LHCN-M2 (cell line): ENCODE data around the gene LAMA3. TPM values are rescaled to one million over a fixed set of nuclear protein-coding genes. Genes with fewer than 3 reads are reported as not detected.
A peak's percentile ranks its signal among the peaks of the same experiment; 100 is the strongest.

Source experiments
- DNase-seq: peaks from one replicate; pipeline ENCODE4 v3.0.0-alpha.2; 2012; ENCODE audit warnings: low read depth
- total RNA-seq: library from RNA; depleted of rRNA; stranded (reverse); fragments of >200 nt; gene quantifications from 2 replicates; pipeline ENCODE4 v1.2.3, GENCODE V29; 2014

The LAMA3 gene
- total RNA-seq, 1 experiment from 2014 or later, result 4.2 TPM

DNA sequence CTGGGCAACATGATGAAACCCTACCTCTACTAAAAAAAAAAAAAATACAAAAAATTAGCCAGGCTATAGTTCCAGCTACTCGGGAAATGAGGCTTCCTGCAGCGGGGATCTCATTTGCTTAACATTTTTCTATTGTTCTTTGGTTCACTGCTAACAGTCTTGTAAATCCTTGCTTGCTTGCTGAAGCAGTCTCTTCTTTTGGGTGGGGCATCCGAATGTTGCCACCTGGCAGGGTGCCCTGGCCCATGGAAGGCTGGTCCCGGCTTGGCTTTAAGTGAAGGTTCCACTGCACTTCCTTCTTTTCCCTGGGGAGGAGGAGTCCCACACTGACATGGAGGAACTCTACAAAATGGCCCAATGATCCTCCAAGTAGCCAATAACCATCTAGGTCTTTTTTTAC is 20.5 kb upstream of the LAMA3 start:
- DNase-seq, result no peak

DNA sequence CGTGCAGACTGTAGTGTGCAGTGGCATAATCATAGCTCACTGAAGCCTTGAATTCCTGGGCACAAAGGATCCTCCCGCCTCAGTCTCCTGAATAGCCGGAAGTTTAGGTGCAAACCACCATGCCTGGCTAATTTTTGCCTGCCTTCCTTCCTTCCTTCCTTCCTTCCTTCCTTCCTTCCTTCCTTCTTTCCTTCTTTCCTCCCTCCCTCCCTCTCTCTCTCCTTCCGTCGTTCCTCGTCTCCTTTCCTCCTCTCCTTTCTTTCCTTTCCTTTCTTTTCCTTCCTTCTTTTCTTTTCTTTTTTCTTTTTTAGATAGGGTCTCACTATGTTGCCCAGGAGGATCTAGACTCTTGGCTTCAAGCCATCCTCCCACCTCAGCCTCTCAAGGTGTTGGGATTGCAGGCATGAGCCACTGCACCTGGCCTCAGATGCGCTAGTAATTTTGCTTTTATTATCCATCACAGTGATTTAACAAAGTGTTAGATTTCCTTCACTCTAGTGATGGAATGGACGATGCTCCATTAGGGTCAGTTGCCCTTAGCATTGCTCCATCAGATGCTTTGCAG is 20.0 kb upstream of the LAMA3 start:
- DNase-seq, result no peak

DNA sequence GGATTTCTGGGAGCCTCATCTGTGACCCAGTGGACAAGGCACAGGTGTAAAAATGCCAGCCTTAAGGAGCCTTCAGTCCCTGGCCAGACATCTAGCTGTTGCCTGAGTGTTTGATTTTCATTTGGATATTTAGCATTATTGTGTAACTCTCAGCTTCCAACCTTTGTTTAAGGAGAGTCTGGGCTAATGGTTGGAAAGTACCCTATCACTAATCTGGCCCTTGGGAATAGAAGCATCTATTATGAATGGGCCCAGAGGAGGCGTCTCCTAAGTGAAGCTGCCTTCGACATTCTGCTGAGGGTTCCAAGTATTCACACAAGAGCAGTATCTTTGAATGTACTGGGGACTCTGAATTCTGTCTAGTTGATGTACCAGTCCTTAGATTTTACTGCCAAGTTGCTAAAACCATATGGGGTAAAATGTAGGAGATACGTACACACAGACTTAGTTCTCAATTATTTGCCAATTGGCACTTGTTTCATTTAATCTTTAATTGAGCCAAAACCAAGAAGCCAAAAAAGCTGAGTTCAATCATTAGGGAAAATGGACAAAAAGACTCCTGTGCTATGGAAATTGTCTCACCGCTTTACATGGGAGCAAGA is 19.3 kb upstream of the LAMA3 start:
- no peak for DNase-seq

DNA sequence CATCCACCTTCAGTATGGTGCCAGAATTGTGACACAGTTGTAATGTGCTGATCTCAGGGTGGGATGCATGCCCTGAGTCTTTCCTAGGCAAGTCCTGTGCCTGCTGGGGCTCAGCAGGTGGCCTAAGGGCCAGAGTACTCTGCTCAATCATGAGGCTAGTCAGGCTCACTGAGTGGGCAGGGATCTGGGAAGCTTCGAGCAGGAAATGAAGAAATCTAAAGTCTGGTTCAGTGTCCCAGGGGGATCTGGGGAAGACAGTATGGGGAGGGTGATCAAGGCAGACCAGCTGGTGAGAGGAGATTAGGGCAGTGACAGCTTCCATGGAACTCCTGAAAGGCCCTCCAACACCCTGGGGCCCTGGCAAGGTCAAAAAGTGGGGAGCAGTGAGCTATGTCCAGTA is 17.7 kb upstream of the LAMA3 start:
- DNase-seq, result peak; percentile 48

DNA sequence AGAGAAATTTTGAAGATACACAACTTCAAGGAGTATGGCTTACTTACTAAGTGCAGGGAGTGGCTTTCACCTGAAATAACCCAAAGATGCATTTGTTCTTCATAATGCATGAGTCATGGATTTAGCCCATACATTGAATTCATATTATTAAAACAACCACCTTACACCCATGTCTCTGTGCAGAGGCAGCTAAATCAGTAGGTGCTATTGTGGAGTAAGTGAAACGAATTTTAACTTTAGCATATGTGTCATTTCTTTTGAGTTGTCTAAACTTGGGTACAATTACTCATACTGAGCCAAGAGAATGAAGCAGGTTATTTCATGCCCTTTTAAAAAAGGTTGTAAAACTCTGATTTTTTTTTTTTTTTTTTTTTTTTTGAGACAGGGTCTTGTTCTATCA is 15.5 kb upstream of the LAMA3 start:
- no peak for DNase-seq

DNA sequence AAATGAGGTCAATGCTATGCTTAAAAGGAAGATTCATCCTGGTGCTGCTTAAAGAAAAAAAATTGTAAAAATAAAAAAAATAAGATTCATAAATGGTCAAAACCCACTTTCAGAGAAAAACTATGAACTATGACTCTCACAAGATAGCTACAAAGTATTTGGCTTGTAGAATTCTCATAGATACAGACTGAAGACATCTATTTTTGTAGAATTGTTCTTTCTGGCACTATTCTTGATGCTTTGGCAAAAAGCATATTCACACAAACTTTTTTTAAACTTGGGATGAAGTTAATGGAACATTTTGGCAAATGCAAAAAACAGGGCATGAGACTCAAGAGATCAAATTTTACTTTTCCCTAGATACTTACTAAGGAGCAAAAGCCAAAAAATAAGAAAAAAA is 14.0 kb upstream of the LAMA3 start:
- no peak for DNase-seq

DNA sequence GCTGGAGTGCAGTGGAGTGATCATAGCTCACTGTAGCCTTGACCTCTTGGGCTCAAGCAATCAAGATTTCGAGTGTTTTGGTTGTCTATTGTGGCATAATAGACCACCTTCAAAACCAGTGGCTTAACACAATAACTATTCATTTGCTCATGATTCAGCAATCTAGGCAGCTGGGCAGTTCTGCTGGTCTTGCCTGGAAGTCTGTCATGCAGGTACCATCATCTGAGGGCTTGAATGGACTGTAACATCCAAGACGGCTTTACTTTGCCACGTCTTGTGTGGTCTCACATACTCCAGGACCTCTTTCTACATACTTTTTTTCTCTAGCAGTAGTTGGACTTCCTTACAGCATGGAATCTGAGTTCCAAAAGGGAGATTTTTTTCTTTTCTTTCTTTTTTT is 13.4 kb upstream of the LAMA3 start:
- DNase-seq, result no peak

DNA sequence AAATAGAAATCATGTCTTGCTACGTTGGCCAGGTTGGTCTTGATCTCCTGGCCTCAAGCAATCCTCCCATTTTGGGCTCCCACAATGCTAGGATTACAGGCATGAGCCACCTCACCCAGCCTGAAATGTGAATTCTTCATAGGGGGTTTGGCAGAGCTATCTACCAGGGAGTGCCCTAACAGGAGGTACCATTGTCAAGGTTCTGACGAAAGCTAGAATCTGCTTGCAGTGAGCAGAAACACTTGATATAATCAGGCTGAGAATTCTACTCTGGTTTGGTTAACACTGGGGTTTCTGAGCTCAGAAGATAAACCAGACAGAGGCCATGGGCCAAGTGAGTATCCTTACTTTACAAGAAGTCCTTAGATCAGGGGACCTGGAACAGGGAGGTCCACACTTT is 7.2 kb upstream of the LAMA3 start:
- DNase-seq, result no peak

DNA sequence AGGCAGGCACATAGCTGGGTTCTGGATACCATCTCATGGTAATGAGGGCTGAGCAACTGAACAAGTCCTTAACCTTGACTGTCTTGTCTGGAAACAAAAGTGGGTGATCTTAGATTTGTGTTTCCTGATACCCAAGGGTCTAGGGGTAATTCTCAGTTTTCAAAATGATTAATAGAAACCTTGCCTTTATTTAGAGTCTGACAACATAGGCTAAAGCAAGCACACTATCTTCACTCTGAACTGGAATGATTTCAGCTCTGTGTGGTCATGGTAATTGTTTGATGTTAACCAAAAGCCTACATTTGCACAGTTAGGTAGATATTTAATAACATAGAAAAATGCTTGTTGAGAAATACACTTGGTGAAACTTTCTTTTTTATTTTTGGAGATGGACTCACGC is 6.8 kb upstream of the LAMA3 start:
- no peak for DNase-seq

DNA sequence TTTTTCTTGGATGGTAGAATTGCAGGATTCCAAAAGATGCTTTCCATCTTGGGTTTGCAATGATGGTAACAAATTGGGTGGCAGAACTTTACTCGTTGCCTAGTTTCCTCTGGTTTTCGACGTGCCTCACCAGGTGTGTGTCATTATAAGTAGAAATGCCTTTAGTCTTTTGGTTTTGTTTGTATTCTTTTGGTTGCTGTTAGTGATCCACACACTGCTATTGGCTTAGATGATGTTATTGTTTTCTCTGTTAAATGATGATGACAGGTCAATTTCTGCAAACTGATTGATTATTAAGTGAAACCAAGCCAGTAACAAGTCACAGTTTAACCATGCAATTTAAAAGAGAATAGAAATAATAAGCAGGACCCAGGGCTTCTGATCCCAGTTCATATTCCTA is 6.1 kb upstream of the LAMA3 start:
- DNase-seq, result no peak

DNA sequence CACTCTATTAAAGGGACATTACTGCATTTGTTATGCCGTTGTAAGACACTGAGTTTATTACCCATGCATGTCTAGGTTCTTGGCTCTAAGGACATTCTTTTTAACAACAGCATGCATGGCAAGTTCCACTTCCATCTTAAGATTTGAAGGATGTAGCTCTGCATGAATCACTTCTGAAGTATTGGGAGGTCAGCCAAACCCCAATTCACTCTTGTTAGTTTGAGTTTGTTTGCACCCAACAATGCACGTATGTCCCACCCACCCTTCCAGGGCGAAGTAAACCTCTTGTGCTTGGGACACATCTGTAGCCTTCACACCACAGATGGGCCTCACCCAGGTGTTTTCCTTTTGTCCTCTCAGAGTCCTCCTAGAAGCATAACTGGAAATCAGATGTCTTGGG is 5.6 kb upstream of the LAMA3 start:
- peak; percentile 22 for DNase-seq

DNA sequence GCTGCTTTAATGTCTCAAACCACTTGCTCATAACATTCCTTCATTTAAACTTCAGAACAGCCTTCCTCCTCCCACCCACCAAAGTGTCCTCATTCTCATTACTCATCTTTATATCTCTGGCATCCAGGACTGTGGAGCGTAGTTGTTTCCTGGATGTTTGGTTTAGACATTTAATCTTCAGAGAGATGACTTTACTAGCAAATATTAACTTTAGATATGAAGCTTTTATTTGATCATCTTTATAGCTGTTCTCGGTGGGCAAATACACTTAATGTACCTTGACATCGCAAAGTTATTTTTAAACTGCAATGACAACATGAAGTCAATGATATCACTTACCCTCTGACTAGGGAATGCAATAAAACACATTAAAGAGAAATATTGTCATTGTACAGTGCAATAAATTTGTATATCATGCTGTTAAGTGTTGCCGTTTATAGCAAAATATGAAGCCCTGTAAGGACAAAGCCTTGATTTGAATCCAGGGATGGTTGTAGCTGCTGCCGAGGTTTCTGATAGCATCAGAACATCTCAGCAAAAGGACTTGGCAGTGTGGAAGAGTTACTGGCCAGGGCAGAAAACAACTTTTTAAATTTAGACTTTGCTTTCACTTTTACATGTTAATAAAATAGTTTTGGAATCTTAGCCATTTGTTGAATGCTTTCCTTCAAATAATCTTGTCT is 4.6 kb upstream of the LAMA3 start:
- peak; percentile 49 for DNase-seq

DNA sequence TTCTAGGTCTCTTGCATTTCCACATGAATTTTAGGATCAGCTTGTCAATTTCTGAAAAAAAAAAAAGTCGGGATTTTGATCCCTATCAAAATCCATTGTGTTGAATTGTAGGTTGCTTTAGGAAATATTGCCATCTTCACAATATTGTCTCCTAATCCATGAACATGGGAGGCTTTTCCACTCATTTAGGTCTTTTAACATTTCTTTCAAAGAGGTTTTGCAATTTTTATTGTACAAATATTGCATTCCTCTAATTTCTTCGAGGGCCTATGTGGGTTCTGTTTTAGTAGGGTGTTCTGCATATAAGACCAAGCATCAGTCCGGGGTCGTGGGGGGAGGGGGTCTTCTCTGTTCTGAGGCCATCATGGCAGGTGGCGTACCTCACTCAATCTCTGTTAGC is 725 bp upstream of the LAMA3 start:
- no peak for DNase-seq

DNA sequence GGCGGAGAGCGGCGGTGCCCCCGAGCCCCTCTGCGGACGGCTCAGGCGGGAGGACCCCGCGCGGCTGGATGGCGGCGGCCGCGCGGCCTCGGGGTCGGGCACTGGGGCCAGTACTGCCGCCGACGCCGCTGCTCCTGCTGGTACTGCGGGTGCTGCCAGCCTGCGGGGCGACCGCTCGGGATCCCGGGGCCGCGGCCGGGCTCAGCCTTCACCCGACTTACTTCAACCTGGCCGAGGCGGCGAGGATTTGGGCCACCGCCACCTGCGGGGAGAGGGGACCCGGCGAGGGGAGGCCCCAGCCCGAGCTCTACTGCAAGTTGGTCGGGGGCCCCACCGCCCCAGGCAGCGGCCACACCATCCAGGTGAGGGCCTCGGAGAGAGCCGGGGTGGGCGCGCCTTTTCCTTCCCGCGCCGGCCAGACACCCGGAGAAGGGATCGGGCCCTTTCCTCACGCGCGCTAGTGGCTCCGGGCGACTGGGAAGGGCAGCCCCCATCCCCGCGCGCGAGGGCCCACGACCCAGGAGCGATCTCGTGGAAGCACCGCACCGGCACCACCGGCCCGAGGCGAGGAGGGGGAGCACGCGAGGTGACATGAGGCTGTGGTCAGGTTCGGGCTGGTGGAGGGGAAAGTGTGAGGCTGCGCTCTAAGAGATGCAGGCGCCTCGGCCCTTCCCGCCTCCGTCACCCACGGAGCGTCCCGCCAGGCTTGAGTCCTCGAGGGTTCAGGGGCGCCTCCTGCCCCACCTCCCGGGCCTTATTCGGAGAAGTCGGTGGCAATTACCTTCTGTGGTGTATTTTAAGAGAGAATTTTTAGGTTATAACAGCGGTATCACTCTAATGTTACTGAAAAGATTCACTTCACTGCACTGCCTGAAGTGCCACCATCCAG is 607 bp downstream of the LAMA3 start:
- DNase-seq, result no peak

DNA sequence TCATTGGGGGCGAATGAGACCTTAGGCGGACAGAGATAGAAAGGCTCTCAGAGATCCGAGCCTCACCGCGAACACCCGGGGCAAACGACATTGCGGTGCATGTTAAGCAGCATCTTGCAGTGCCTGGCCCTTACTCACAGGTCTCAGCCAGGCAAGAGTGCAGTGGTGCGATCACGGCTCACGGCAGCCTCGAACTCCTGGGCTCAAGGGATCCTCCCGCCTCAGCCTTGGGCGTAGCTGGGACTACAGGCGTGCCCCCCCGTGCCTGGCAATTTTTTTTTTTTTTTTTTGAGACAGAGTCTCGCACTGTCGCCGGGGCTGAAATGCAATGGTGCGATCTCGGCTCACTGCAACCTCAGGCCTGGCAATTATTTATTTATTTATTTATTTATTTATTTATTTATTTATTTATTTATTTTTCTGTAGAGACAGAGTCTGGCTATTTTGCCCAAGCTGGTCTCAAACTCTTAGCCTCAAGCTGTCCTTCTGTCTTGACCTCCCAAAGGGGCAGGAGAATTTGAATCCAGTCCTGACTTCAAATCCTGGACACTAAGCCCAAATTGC is 1.3 kb downstream of the LAMA3 start:
- no peak for DNase-seq

DNA sequence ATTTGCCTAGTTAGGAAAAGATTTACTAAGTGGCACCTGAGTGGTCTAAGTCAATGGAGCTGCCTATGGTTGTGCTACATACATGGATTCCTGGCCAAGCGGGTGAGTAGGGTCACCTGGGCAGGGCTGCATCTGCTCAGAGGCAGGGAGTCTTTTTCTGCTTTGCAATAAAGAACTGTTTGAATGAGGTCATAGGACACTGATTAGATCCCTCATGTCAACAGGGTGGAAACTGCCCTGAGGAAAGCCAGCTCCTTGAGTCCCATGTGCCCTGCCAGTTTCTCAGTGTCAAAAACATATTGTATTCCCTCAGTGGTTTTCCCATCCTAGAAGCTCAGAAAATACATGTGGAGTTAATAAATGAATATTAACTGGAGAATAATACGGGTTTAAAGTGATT is 4.6 kb downstream of the LAMA3 start:
- DNase-seq, result no peak

DNA sequence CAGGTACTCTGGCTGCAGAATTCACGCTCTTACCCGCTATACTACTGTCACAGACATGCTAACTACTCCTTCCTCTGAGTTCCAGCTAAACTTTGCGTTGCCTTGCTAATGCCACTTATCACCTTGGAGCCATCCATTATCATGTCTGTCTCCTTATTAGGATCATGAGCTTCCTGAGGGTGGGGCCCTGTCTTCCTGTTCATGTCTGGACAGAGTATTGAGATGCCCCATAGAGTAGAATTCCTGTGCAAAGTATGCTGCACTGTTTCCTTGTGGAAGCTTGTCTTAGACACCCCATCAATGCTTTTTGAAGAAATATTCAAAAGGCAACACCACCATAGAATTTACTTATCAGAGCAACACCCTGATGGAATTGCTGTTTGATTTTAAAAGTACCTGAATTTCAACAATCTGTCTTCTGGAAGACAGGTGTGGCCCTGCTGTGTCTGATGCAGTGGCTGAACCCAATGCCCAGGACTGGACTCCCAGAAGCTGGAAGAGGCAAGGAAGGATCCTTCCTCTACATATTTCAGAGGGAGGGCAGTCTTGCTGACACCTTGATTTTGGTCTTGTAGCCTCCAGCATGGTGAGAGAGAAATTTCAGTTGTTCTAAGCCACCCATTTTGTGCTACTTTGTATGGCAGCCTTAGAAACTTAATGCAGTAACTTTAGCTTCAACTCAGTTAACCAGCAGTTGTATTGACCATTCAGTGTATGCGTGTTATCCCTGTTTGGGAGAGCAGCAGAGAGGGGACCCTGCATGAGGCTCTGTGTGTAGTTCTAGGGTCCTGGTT is 5.6 kb downstream of the LAMA3 start:
- DNase-seq, result no peak

DNA sequence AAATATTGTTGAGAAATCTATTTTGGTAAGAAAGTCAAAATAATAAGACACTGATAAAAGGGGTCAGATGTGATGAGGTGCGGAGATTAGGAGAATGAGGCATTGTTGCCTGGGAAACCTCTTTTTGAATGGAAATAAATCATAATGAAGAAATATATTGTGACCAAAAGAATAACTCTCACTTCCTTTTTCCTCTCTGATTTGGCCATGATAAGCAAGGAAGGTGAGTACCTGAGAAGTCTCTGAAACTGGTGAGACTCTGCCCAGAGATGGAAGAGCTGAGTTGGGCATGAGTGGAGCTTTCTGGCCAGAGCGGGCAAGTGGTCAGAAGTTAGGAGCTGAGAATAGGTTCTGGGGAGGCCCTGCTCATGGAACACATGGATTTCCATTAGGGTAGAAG is 11.8 kb downstream of the LAMA3 start:
- no peak for DNase-seq

DNA sequence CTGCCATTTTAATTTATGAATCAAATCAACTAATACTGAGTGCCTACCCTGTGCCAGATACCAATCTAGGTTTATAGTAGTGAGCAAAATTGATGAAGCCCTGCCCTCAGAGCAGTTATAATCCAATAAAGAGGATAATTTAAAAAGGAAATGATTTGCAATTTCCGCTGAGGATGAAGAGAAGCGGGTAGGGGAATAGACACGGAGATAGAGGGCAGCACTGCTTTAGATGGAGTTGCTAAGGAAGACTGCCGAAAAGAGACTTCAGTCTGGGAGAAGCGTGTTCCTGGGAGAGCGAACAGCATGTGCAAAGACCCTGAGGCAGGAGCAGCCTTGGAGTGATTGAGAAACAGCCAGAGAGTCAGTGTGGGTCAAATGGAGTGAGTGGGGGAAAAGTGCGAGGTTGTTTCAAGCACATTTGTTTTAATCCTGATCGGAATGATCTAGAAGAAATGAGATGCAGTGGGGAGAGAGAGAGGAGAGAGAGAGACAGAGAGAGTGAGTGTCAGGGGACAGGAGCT is 12.4 kb downstream of the LAMA3 start:
- no peak for DNase-seq

DNA sequence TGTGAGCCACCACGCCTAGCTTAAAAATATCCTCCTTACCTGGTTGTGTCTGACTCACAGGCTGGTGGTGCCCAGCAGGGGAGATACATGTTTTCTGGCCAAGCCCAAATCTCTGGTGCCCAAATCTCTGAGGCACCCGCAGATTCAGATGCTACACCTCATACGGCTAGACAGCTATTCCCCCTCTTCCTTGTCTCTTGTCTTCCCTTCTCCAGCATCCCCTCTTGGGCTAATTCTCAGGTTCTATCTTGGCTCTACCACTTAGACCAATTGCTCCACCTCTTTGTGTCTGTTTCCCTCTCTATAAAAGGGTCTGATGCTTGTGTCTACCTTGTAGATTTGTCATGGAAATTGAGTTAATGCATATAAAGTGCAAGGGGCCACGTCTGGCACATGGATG is 13.4 kb downstream of the LAMA3 start:
- no peak for DNase-seq
